ENCODE results near the gene RIC3.
A peak's percentile ranks its signal among the peaks of the same experiment; 100 is the strongest.

The RIC3 gene

GRCh38 chr11:8102296-8102915 lies 66.4 kb downstream of the RIC3 start:
- in situ Hi-C loops (cut with MboI; ENCODE audit: low pct_unique_long_range_greater_than_20kb, low sequenced_read_pairs, unreplicated experiment) = no loop called here
- DNase-seq (ENCODE audit: low spot score) = no peak
- TF ChIP-seq, protein P1, sequence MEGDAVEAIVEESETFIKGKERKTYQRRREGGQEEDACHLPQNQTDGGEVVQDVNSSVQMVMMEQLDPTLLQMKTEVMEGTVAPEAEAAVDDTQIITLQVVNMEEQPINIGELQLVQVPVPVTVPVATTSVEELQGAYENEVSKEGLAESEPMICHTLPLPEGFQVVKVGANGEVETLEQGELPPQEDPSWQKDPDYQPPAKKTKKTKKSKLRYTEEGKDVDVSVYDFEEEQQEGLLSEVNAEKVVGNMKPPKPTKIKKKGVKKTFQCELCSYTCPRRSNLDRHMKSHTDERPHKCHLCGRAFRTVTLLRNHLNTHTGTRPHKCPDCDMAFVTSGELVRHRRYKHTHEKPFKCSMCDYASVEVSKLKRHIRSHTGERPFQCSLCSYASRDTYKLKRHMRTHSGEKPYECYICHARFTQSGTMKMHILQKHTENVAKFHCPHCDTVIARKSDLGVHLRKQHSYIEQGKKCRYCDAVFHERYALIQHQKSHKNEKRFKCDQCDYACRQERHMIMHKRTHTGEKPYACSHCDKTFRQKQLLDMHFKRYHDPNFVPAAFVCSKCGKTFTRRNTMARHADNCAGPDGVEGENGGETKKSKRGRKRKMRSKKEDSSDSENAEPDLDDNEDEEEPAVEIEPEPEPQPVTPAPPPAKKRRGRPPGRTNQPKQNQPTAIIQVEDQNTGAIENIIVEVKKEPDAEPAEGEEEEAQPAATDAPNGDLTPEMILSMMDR (IDR thresholded peaks at IDR 0.05; ENCODE audit: extremely low read depth, insufficient read depth, missing control alignments) = no peak

GRCh38 chr11:8101421-8101820 lies 67.4 kb downstream of the RIC3 start:
- DNase-seq (ENCODE audit: low spot score) = no peak
- TF ChIP-seq, protein P1 (IDR thresholded peaks at IDR 0.05; ENCODE audit: extremely low read depth, insufficient read depth, missing control alignments) = no peak
- in situ Hi-C loops (cut with MboI; ENCODE audit: low pct_unique_long_range_greater_than_20kb, low sequenced_read_pairs, unreplicated experiment) = no loop called here

DNA sequence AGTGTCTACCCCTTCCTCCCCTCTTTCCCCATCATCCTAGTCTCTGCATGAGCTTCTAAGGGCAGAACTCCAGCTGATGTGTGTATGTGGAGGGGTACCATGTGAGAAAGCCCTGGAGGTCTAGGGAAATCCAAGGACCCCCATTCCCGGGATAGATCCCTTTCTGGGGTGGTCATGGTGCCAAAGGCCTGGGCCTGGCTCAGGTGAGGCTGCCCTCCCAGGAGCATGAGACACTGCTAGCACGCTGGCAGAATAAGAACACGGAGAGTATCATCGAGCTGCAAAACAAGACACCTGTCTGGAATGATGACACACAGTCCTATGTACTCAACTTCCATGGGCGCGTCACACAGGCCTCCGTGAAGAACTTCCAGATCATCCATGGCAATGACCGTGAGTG lies 68.2 kb downstream of the RIC3 start:
- DNase-seq (ENCODE audit: low spot score) = no peak
- in situ Hi-C loops (cut with MboI; ENCODE audit: low pct_unique_long_range_greater_than_20kb, low sequenced_read_pairs, unreplicated experiment) = no loop called here
- TF ChIP-seq, protein P1 (IDR thresholded peaks at IDR 0.05; ENCODE audit: extremely low read depth, insufficient read depth, missing control alignments) = no peak

DNA sequence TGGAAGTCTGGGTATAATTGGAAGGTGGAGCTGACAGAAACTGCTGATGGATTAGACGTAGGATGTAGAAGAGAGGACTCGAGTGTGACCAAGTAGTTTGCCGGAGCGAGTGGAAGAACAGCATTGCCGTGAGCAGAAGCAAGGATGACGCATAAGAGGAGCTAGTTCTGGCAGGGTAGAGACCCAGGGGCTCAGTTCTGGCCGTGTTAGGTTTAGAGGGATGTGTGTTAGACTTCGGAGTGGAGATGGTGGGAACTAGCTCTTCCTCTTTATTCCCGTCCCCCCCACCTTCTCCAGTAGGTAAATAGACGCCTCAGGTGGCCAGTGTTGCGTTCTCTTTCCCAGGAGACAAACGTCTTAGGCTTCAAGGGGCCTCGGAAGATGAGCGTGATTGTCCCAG lies 68.7 kb downstream of the RIC3 start:
- TF ChIP-seq, protein P1 (IDR thresholded peaks at IDR 0.05; ENCODE audit: extremely low read depth, insufficient read depth, missing control alignments) = no peak

GRCh38 chr11:8099291-8099899 lies 69.4 kb downstream of the RIC3 start:
- peak; percentile 76 for DNase-seq (ENCODE audit: low spot score)
- in situ Hi-C loops (cut with MboI; ENCODE audit: low pct_unique_long_range_greater_than_20kb, low sequenced_read_pairs, unreplicated experiment) = loop anchor here (5.0 kb wide), 1 partner anchor 92 kb away; no protein-coding TSS in a partner anchor
- TF ChIP-seq, protein P1 (IDR thresholded peaks at IDR 0.05; ENCODE audit: extremely low read depth, insufficient read depth, missing control alignments) = peak; percentile 88

More for the DNA sequence above, 68.7 kb downstream of the RIC3 start:
- in situ Hi-C loops (cut with MboI; ENCODE audit: low pct_unique_long_range_greater_than_20kb, low sequenced_read_pairs, unreplicated experiment) = no loop called here
- DNase-seq (ENCODE audit: low spot score) = no peak

DNA sequence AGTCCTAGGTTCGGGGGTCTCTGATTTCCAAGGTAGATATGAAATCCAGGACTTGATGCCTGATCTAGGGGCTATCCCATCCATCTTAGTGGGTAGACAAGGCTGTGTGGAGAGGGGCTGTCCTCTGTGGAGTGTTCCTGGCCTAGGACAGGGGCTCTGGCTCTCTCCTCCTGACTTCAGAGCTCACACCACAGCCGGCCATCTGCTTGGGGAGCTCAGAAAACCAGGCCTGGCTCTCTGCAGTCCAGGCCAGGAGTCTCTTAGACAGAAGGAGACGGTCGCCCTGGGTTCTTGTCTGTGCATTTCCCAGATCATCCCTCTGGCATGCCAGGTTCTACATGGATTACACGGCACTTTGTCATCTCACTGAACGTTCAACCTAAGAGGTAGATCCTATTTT lies 69.9 kb downstream of the RIC3 start:
- in situ Hi-C loops (cut with MboI; ENCODE audit: low pct_unique_long_range_greater_than_20kb, low sequenced_read_pairs, unreplicated experiment) = loop anchor here (5.0 kb wide), 1 partner anchor 92 kb away; no protein-coding TSS in a partner anchor
- TF ChIP-seq, protein P1 (IDR thresholded peaks at IDR 0.05; ENCODE audit: extremely low read depth, insufficient read depth, missing control alignments) = no peak
- no peak for DNase-seq (ENCODE audit: low spot score)

Data from GM13977 (cell line).